Liver (tissue), 9 donors: ENCODE results near the gene BCAN. TPM values are rescaled to one million over a fixed set of nuclear protein-coding genes. Genes with fewer than 3 reads are reported as not detected.

Experiments
- DNase-seq: peaks from one replicate; pipeline ENCODE4 v3.0.0-alpha.2; 2017; ENCODE audit warnings: low spot score
- H3K27ac ChIP-seq, 2 donors: one replicate each; pipeline ENCODE4 v1.7.0; 2013; ENCODE audit warnings: inconsistent platforms in 2 of 2, low read length in 2 of 2, control low read depth in 1 of 2, low read depth in 1 of 2, mild to moderate bottlenecking in 1 of 2
- H3K27me3 ChIP-seq, 4 donors: one replicate each; pipeline versions ENCODE4 v1.6.1 to v1.7.0; 2013; ENCODE audit warnings: low read length in 3 of 4, inconsistent platforms in 1 of 4, mild to moderate bottlenecking in 1 of 4, moderate library complexity in 1 of 4; ENCODE audit not compliant: control insufficient read depth in 4 of 4, insufficient read depth in 4 of 4
- H3K36me3 ChIP-seq, 4 donors: one replicate each; pipeline versions ENCODE4 v1.6.1 to v1.7.0; 2013; ENCODE audit warnings: low read length in 3 of 4, mild to moderate bottlenecking in 3 of 4, low read depth in 1 of 4, moderate library complexity in 1 of 4; ENCODE audit not compliant: control insufficient read depth in 4 of 4, insufficient read depth in 3 of 4
- H3K4me1 ChIP-seq, 4 donors: one replicate each; pipeline versions ENCODE4 v1.6.1 to v1.7.0; 2013; ENCODE audit warnings: low read length in 3 of 4, mild to moderate bottlenecking in 3 of 4, moderate library complexity in 1 of 4; ENCODE audit not compliant: control insufficient read depth in 4 of 4, insufficient read depth in 4 of 4
- H3K4me3 ChIP-seq, 3 donors: one replicate each; pipeline versions ENCODE4 v1.6.1 to v1.7.0; 2013; ENCODE audit warnings: low read length in 3 of 3, control low read depth in 1 of 3, low read depth in 1 of 3, mild to moderate bottlenecking in 1 of 3
- H3K9ac ChIP-seq, 2 donors: one replicate each; pipeline ENCODE4 v1.7.0; 2013; ENCODE audit warnings: low read length in 2 of 2, mild to moderate bottlenecking in 2 of 2, moderate library complexity in 2 of 2, control low read depth in 1 of 2, low read depth in 1 of 2
- H3K9me3 ChIP-seq, 4 donors: one replicate each; pipeline versions ENCODE4 v1.6.1 to v1.7.0; 2013; ENCODE audit warnings: low read length in 3 of 4; ENCODE audit not compliant: control insufficient read depth in 4 of 4
- ATF3 ChIP-seq: IDR thresholded peaks from 2 replicates; pipeline ENCODE4 v1.6.1; 2016; ENCODE audit warnings: antibody characterized with exemption
- CTCF ChIP-seq: fragments of 150-350 bp; IDR thresholded peaks from 2 replicates; pipeline ENCODE4 v1.5.1; 2017; ENCODE audit warnings: improper control_type of control experiment, low read depth, low read length; ENCODE audit not compliant: missing input control
- FOXA1 ChIP-seq: IDR thresholded peaks from 2 replicates; pipeline ENCODE4 v1.6.1; 2016; ENCODE audit warnings: antibody characterized with exemption
- FOXA2 ChIP-seq: IDR thresholded peaks from 2 replicates; pipeline ENCODE4 v1.6.1; 2016; ENCODE audit warnings: antibody characterized with exemption
- GABPA ChIP-seq, 2 donors: IDR thresholded peaks in 1 of 2; conservative IDR thresholded peaks in 1 of 2; 2 replicates each; pipeline ENCODE4 v1.6.1; 2016; ENCODE audit warnings: antibody characterized with exemption in 2 of 2, mild to moderate bottlenecking in 1 of 2, moderate library complexity in 1 of 2
- HNF4A ChIP-seq, 2 donors: conservative IDR thresholded peaks; 2 replicates each; pipeline ENCODE4 v1.6.1; 2016; ENCODE audit warnings: antibody characterized with exemption in 2 of 2, mild to moderate bottlenecking in 2 of 2
- HNF4G ChIP-seq: IDR thresholded peaks from 2 replicates; pipeline ENCODE4 v1.6.1; 2016; ENCODE audit warnings: antibody characterized with exemption
- JUND ChIP-seq, 2 donors: IDR thresholded peaks; 2 replicates each; pipeline ENCODE4 v1.6.1; 2016; ENCODE audit warnings: antibody characterized with exemption in 2 of 2
- NR2F2 ChIP-seq: IDR thresholded peaks from 2 replicates; pipeline ENCODE4 v1.6.1; 2016; ENCODE audit warnings: antibody characterized with exemption
- RAD21 ChIP-seq, 2 donors: IDR thresholded peaks; 2 replicates each; pipeline ENCODE4 v1.6.1; 2016; ENCODE audit warnings: antibody characterized with exemption in 2 of 2, mild to moderate bottlenecking in 2 of 2
- RXRA ChIP-seq, 2 donors: IDR thresholded peaks; 2 replicates each; pipeline ENCODE4 v1.6.1; 2017 to 2018; ENCODE audit warnings: antibody characterized with exemption in 2 of 2, mild to moderate bottlenecking in 1 of 2
- TAF1 ChIP-seq: conservative IDR thresholded peaks from 2 replicates; pipeline ENCODE4 v1.6.1; 2016; ENCODE audit warnings: antibody characterized with exemption, mild to moderate bottlenecking
- ZBTB33 ChIP-seq: IDR thresholded peaks from 2 replicates; pipeline ENCODE4 v1.6.1; 2016; ENCODE audit warnings: antibody characterized with exemption
- WGBS: extraction: QIAGEN DNeasy Blood & Tissue Kit; methylation state at CpG from one replicate; pipeline ENCODE4 v1.1.7; 2013; 5-methylcytosine and 5-hydroxymethylcytosine counted together
- polyA plus RNA-seq, 2 donors: library from polyadenylated mRNA; stranded (reverse) in 1 of 2; unstranded in 1 of 2; fragments of 200-250 nt in 1 of 2; fragments of >200 nt in 1 of 2; fragmentation: Nextera tagmentation in 1 of 2; extraction: Ambion mirVana in 1 of 2; gene quantifications; one replicate each; pipeline versions ENCODE4 v1.2.1 to v1.2.3, GENCODE V29; 2013 to 2015
- total RNA-seq, 2 donors: library from RNA; depleted of rRNA; stranded (reverse); fragments of >200 nt; gene quantifications; one replicate each; pipeline ENCODE4 v1.2.3, GENCODE V29; 2014
- TF ChIP-seq, protein P1 (sequence below): IDR thresholded peaks from 2 replicates; pipeline ENCODE4 v1.6.1; 2016; ENCODE audit warnings: antibody characterized with exemption, mild to moderate bottlenecking
- TF ChIP-seq, protein P2 (sequence below): IDR thresholded peaks from 2 replicates; pipeline ENCODE4 v1.6.1; 2016; ENCODE audit warnings: antibody characterized with exemption
- donor health status: healthy.
- donor health status: healthy.
- donor health status: healthy.
- donor health status: healthy.
- donor health status: healthy.

Gene BCAN
- total and polyA plus RNA-seq, 4 donors: 0.02 TPM; not detected in 3

- Histone ChIP-seq H3K27ac (no peak overlapping the region), H3K9ac (no peak overlapping the region), H3K9me3 (no peaks in the 10 kb centered on the region), H3K4me3 (no peak overlapping the region), H3K36me3 (no peaks in the 10 kb centered on the region), H3K27me3 (peaks cover 0 to 2% (median under 1%) of the 10 kb centered on the region in 4 donors), H3K4me1 (peaks cover 0 to 5% (median 3%) of the 10 kb centered on the region in 4 donors)
- TF ChIP-seq GABPA (IDR thresholded peaks at IDR 0.05 in 1 of 2, conservative IDR thresholded peaks at IDR 0.05 in 1 of 2): no peak
- TF ChIP-seq HNF4A (conservative IDR thresholded peaks at IDR 0.05): no peak
- TF ChIP-seq ZBTB33: no peak
- TF ChIP-seq CTCF: no peak
- TF ChIP-seq, protein P1, sequence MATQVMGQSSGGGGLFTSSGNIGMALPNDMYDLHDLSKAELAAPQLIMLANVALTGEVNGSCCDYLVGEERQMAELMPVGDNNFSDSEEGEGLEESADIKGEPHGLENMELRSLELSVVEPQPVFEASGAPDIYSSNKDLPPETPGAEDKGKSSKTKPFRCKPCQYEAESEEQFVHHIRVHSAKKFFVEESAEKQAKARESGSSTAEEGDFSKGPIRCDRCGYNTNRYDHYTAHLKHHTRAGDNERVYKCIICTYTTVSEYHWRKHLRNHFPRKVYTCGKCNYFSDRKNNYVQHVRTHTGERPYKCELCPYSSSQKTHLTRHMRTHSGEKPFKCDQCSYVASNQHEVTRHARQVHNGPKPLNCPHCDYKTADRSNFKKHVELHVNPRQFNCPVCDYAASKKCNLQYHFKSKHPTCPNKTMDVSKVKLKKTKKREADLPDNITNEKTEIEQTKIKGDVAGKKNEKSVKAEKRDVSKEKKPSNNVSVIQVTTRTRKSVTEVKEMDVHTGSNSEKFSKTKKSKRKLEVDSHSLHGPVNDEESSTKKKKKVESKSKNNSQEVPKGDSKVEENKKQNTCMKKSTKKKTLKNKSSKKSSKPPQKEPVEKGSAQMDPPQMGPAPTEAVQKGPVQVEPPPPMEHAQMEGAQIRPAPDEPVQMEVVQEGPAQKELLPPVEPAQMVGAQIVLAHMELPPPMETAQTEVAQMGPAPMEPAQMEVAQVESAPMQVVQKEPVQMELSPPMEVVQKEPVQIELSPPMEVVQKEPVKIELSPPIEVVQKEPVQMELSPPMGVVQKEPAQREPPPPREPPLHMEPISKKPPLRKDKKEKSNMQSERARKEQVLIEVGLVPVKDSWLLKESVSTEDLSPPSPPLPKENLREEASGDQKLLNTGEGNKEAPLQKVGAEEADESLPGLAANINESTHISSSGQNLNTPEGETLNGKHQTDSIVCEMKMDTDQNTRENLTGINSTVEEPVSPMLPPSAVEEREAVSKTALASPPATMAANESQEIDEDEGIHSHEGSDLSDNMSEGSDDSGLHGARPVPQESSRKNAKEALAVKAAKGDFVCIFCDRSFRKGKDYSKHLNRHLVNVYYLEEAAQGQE: no peak
- TF ChIP-seq, protein P2, sequence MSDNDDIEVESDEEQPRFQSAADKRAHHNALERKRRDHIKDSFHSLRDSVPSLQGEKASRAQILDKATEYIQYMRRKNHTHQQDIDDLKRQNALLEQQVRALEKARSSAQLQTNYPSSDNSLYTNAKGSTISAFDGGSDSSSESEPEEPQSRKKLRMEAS: no peak
- TF ChIP-seq ATF3: no peak
- no peak for TF ChIP-seq HNF4G
- TF ChIP-seq FOXA1: no peak
- TF ChIP-seq FOXA2: no peak
- no peak for DNase-seq
- WGBS: 27% methylated on average over 10 of the region's 10 CpGs
These were observed 48.2 kb downstream of the BCAN start for GRCh38 chr1:156689953-156690674.

DNA sequence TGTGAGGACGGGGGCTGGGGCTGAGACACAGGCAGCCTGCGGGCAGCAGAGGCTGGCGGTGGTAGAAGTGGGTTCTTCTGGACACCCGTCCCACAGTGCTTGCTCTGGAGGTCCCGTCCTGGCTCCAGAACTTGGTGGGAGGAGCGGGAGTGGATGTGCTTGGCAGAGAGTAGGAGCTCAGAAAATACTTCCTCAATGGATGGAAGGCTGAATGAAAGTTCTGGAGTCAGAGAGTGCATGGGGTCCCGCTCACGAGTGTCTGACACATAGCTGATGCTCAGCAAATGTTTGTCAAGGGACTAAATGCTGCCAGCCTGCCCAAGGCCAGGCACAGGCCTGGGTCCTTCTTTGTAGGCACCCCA, 48.7 kb downstream of the BCAN start:
- H3K9me3 ChIP-seq: no peaks in the 10 kb centered on the region
- 51% methylated on average over 8 of the region's 8 CpGs for WGBS
- H3K4me1 ChIP-seq: peaks cover 0 to 5% (median 3%) of the 10 kb centered on the region in 4 donors
- no peak overlapping the region for H3K4me3 ChIP-seq
- no peak overlapping the region for H3K27ac ChIP-seq
- H3K9ac ChIP-seq: no peak overlapping the region
- DNase-seq: no peak
- peaks cover 0 to 2% (median under 1%) of the 10 kb centered on the region in 4 donors for H3K27me3 ChIP-seq
- no peaks in the 10 kb centered on the region for H3K36me3 ChIP-seq
- no peak for TF ChIP-seq JUND (IDR thresholded peaks at IDR 0.05)
- no peak for TF ChIP-seq RAD21 (IDR thresholded peaks at IDR 0.05)
- TF ChIP-seq ZBTB33: no peak
- no peak for TF ChIP-seq CTCF
- no peak for TF ChIP-seq NR2F2
- TF ChIP-seq, protein P2: no peak
- no peak for TF ChIP-seq TAF1
- no peak for TF ChIP-seq RXRA (IDR thresholded peaks at IDR 0.05)
